Activated naive CD8-positive, alpha-beta T cell treated with anti-CD3 and anti-CD28 coated beads, Interleukin-2, amount 50 U/mL, for 16 hours (primary cell): Measurements from ENCODE around the gene TMEM187.

Source experiments
- DNase-seq: peaks from one replicate; pipeline ENCODE4 v3.0.0-alpha.2; 2020; ENCODE audit warnings: low read depth, low spot score

TMEM187 gene

GRCh38 chrX:153934762-153935325 lies 37.7 kb upstream of the TMEM187 start, which contains the start of gene NAA10:
TSS of gene NAA10 (minus strand) at chrX:153935037. CDS start at chrX:153934904, 133 bp downstream.
- no peak for DNase-seq

GRCh38 chrX:153935326-153935851 lies 37.2 kb upstream of the TMEM187 start:
- DNase-seq: no peak

- no peak for DNase-seq
Observed at GRCh38 chrX:153937056-153937455, 35.5 kb upstream of the TMEM187 start.

- no peak for DNase-seq
Observed at GRCh38 chrX:153938226-153938786, 34.2 kb upstream of the TMEM187 start.

GRCh38 chrX:153939573-153939972 lies 33.0 kb upstream of the TMEM187 start:
- no peak for DNase-seq

GRCh38 chrX:153941336-153942252 lies 31.0 kb upstream of the TMEM187 start:
- no peak for DNase-seq

- DNase-seq: no peak
Observed at GRCh38 chrX:153944140-153944799, 28.3 kb upstream of the TMEM187 start, which contains the start of gene RENBP. TSS of gene RENBP (minus strand) at chrX:153944643. CDS start at chrX:153944610, 33 bp downstream.

GRCh38 chrX:153944800-153945150 lies 27.8 kb upstream of the TMEM187 start:
- DNase-seq: no peak

GRCh38 chrX:153945956-153946943 lies 26.3 kb upstream of the TMEM187 start:
- no peak for DNase-seq

GRCh38 chrX:153947009-153947769 lies 25.4 kb upstream of the TMEM187 start:
- peak; percentile 42 for DNase-seq

GRCh38 chrX:153948002-153948466 lies 24.5 kb upstream of the TMEM187 start:
- DNase-seq: no peak

GRCh38 chrX:153948847-153949805 lies 23.4 kb upstream of the TMEM187 start:
- DNase-seq: no peak

- no peak for DNase-seq
Observed at GRCh38 chrX:153950127-153950526, 22.4 kb upstream of the TMEM187 start.

- DNase-seq: no peak
Observed at GRCh38 chrX:153951683-153952372, 20.7 kb upstream of the TMEM187 start.

- DNase-seq: no peak
Observed at GRCh38 chrX:153952373-153953026, 20.1 kb upstream of the TMEM187 start.

- DNase-seq: peak; percentile 49
Observed at GRCh38 chrX:153953342-153953830, 19.2 kb upstream of the TMEM187 start.

- no peak for DNase-seq
Observed at GRCh38 chrX:153953892-153954557, 18.5 kb upstream of the TMEM187 start.
